Endothelial cell of umbilical vein (primary cell): Measurements from ENCODE around the gene ZNF385B. TPM values are rescaled to one million over a fixed set of nuclear protein-coding genes. Genes with fewer than 3 reads are reported as not detected.

Experiments used
- BruUV-seq: library from RNA; stranded (reverse); fragments of 400-500 nt; replicated peaks from 2 replicates; lab custom pipeline; 2021; lab: Mats Ljungman, UMichigan
- CTCF ChIA-PET: fragments of 300-600, 350-600 bp; sonication (Branson Sonifier 250); formaldehyde crosslinking; loops from one replicate; lab custom pipeline; 2021; ENCODE audit warnings: antibody characterized with exemption, inconsistent platforms; lab: Charles Lee
- POLR2A ChIA-PET: fragments of 300-600, 350-600 bp; sonication (Branson Sonifier 250); formaldehyde crosslinking; loops from one replicate; lab custom pipeline; 2021; ENCODE audit warnings: antibody characterized with exemption, inconsistent platforms; lab: Charles Lee
- DNase-seq: peaks from one replicate; pipeline ENCODE4 v3.0.0-alpha.2; 2011; ENCODE audit warnings: low read depth, low spot score
- FAIRE-seq: peaks from 2 replicates; lab custom pipeline; 2011; peaks lifted over from hg19 to GRCh38; lab: Jason Lieb, UNC
- H2AFZ ChIP-seq: 2 replicates; pipeline ENCODE4 v1.6.0; 2012; ENCODE audit warnings: low read depth, low read length, control low read depth, inconsistent platforms
- H3K27ac ChIP-seq: 2 replicates; pipeline ENCODE4 v1.5.1; 2011; ENCODE audit warnings: low read depth, mild to moderate bottlenecking, control low read depth, low read length, moderate library complexity; ENCODE audit not compliant: insufficient read depth
- H3K27me3 ChIP-seq, 2 experiments: 2 replicates each; pipeline versions ENCODE4 v1.6.0 to v1.6.1; 2011; ENCODE audit warnings: low read length in 2 of 2, mixed read lengths in 1 of 2; ENCODE audit not compliant: control insufficient read depth in 2 of 2, insufficient read depth in 2 of 2
- H3K36me3 ChIP-seq, 2 experiments: 2 replicates in 1 of 2; 3 replicates in 1 of 2; pipeline ENCODE4 v1.5.1; 2011; ENCODE audit warnings: low read length in 2 of 2, mild to moderate bottlenecking in 1 of 2, moderate library complexity in 1 of 2; ENCODE audit not compliant: control insufficient read depth in 2 of 2, insufficient read depth in 2 of 2; ENCODE audit errors: extremely low read depth in 1 of 2
- H3K4me1 ChIP-seq: 3 replicates; pipeline ENCODE4 v1.5.1; 2011; ENCODE audit warnings: mild to moderate bottlenecking, low read length; ENCODE audit not compliant: control insufficient read depth, insufficient read depth; ENCODE audit errors: extremely low read depth
- H3K4me2 ChIP-seq: 2 replicates; pipeline ENCODE4 v1.6.1; 2011; ENCODE audit warnings: low read length, control low read depth, mixed read lengths; ENCODE audit not compliant: insufficient read depth
- H3K4me3 ChIP-seq, 3 experiments: fragments of 200-600 bp in 1 of 3; sonication (generic), shearing (Covaris generic) in 1 of 3; replicated peaks in 1 of 3; 2 replicates each; pipeline ENCODE4 v1.5.1; 2011 to 2016; ENCODE audit warnings: control low read depth in 3 of 3, low read length in 3 of 3, mild to moderate bottlenecking in 2 of 3, inconsistent platforms in 1 of 3, low read depth in 1 of 3, moderate library complexity in 1 of 3; ENCODE audit not compliant: insufficient read depth in 1 of 3
- H3K79me2 ChIP-seq: 2 replicates; pipeline ENCODE4 v1.6.0; 2012; ENCODE audit warnings: low read length, inconsistent platforms; ENCODE audit not compliant: control insufficient read depth, insufficient read depth
- H3K9ac ChIP-seq: replicated peaks from 2 replicates; pipeline ENCODE3; 2011; ENCODE audit warnings: low read length, control low read depth; ENCODE audit not compliant: insufficient read depth; ENCODE audit errors: extremely low read depth
- H3K9me1 ChIP-seq: replicated peaks from 3 replicates; pipeline ENCODE4 v1.6.0; 2011; ENCODE audit warnings: mild to moderate bottlenecking, low read length; ENCODE audit not compliant: control insufficient read depth, insufficient read depth; ENCODE audit errors: extremely low read depth
- H3K9me3 ChIP-seq: replicated peaks from 2 replicates; pipeline ENCODE4 v1.5.1; 2012; ENCODE audit warnings: low read length, inconsistent platforms; ENCODE audit not compliant: control insufficient read depth, insufficient read depth
- H4K20me1 ChIP-seq: replicated peaks from 2 replicates; pipeline ENCODE3; 2011; ENCODE audit warnings: mild to moderate bottlenecking, low read length; ENCODE audit not compliant: control insufficient read depth, insufficient read depth; ENCODE audit errors: extremely low read depth
- CTCF ChIP-seq, 2 donors: IDR thresholded peaks; 1 replicate in 1 of 2; 2 replicates in 1 of 2; pipeline ENCODE4 v1.5.1; 2011; ENCODE audit warnings: low read length in 2 of 2, mild to moderate bottlenecking in 2 of 2, moderate library complexity in 2 of 2, control low read depth in 1 of 2, inconsistent platforms in 1 of 2, low read depth in 1 of 2; ENCODE audit not compliant: insufficient read depth in 1 of 2; ENCODE audit errors: extremely low read depth in 1 of 2
- EZH2 ChIP-seq: IDR thresholded peaks from 2 replicates; pipeline ENCODE4 v1.6.1; 2012; ENCODE audit warnings: borderline replicate concordance, low read depth, mild to moderate bottlenecking, moderate library complexity, low read length, inconsistent platforms; ENCODE audit not compliant: severe bottlenecking
- FOS ChIP-seq: IDR thresholded peaks from 2 replicates; pipeline ENCODE4 v1.6.1; 2011; ENCODE audit warnings: mild to moderate bottlenecking, low read length, moderate library complexity, borderline replicate concordance; ENCODE audit not compliant: insufficient read depth
- GATA2 ChIP-seq: IDR thresholded peaks from 2 replicates; pipeline ENCODE4 v1.7.0; 2011; ENCODE audit warnings: low read depth, mild to moderate bottlenecking, moderate library complexity, mixed read lengths, low read length; ENCODE audit not compliant: insufficient read length, insufficient read depth
- JUN ChIP-seq: IDR thresholded peaks from 2 replicates; pipeline ENCODE4 v1.6.1; 2011; ENCODE audit warnings: borderline replicate concordance, low read depth; ENCODE audit not compliant: insufficient read length, insufficient read depth
- MAX ChIP-seq: IDR thresholded peaks from 2 replicates; pipeline ENCODE4 v1.6.1; 2011; ENCODE audit not compliant: insufficient read depth, insufficient read length
- MYC ChIP-seq: IDR thresholded peaks from one replicate; pipeline ENCODE4 v1.6.1; 2011; ENCODE audit warnings: mild to moderate bottlenecking, low read depth, low read length
- POLR2A ChIP-seq: IDR thresholded peaks from 2 replicates; pipeline ENCODE4 v1.6.1; 2012; ENCODE audit warnings: low read depth, mild to moderate bottlenecking, control low read depth, low read length
- POLR2AphosphoS5 ChIP-seq: IDR thresholded peaks from 2 replicates; pipeline ENCODE4 v1.6.1; 2012; ENCODE audit warnings: low read depth, mild to moderate bottlenecking, control low read depth, low read length, moderate library complexity; ENCODE audit not compliant: insufficient read depth
- dilution Hi-C: fragments of 300-500 bp; cut with MboI; formaldehyde crosslinking; loops from one replicate; pipeline ENCODE4 v1.15.0; 2019; ENCODE audit warnings: low sequenced_read_pairs; ENCODE audit not compliant: extremely low pct_ligation_motif_present
- intact Hi-C: fragments of 100-400 bp; cut with micrococcal nuclease; formaldehyde crosslinking; loops from one replicate; pipeline ENCODE4 v1.10.0; 2022
- polyA plus RNA-seq, 4 experiments: library from polyadenylated mRNA; depleted of rRNA in 3 of 4; stranded (reverse) in 3 of 4; unstranded in 1 of 4; fragments of >200 nt; gene quantifications; 2 replicates each; pipeline versions ENCODE4 v1.2.1 to v1.2.3, GENCODE V29; 2011 to 2012; ENCODE audit warnings: missing spikeins in 1 of 4
- total RNA-seq: library from RNA; stranded (reverse); gene quantifications from 2 replicates; pipeline ENCODE4 v1.2.3, GENCODE V29; 2021

The ZNF385B gene
- total and polyA plus RNA-seq, 2 donors (not counting 3 experiments of a cell fraction or from before 2014, with no cell fraction given): not detected

GRCh38 chr2:179440642-179441251 is 420.7 kb downstream of the ZNF385B start:
- no peaks in the 10 kb centered on the region for H3K36me3 ChIP-seq
- no peaks in the 10 kb centered on the region for H4K20me1 ChIP-seq
- no peaks in the 10 kb centered on the region for H3K4me1 ChIP-seq
- H2AFZ ChIP-seq: no peak overlapping the region
- TF ChIP-seq CTCF (IDR thresholded peaks at IDR 0.05; ENCODE audit: extremely low read depth in 1 of 2, insufficient read depth in 1 of 2, low read depth in 1 of 2, low read length in 2 of 2) (peak; percentile 51 to 57), FOS (no peak)
- H3K9me3 ChIP-seq: no peaks in the 10 kb centered on the region
- POLR2A ChIA-PET: no interaction called here
- no peak overlapping the region for H3K9ac ChIP-seq
- FAIRE-seq (peak; percentile 88), DNase-seq (no peak)
- peaks cover 0 to 2% of the 10 kb centered on the region in 2 experiments for H3K27me3 ChIP-seq
- no peak overlapping the region for H3K4me2 ChIP-seq
- BruUV-seq: no TSS peak
- H3K27ac ChIP-seq: no peak overlapping the region
- intact Hi-C loops: loop anchor here (1.0 to 5.0 kb wide), 3 partner anchors 18 to 678 kb away; no protein-coding TSS in a partner anchor
- H3K4me3 ChIP-seq: no peak overlapping the region
- dilution Hi-C loops: no loop called here
- CTCF ChIA-PET: interaction anchor here (0.6 to 2.4 kb wide), 13 partner anchors 8 to 679 kb away, joined by 3 to 9 read pairs (median 4); no protein-coding TSS in a partner anchor
- H3K79me2 ChIP-seq: no peaks in the 10 kb centered on the region
- no peaks in the 10 kb centered on the region for H3K9me1 ChIP-seq

GRCh38 chr2:179438654-179439053 is 422.8 kb downstream of the ZNF385B start:
- H3K79me2 ChIP-seq: no peaks in the 10 kb centered on the region
- no peak overlapping the region for H2AFZ ChIP-seq
- H3K27ac ChIP-seq: no peak overlapping the region
- no peaks in the 10 kb centered on the region for H4K20me1 ChIP-seq
- ChIA-PET POLR2A (no interaction called here), CTCF (interaction anchor here (1.1 to 2.4 kb wide), 4 partner anchors 9 to 28 kb away, joined by 3 to 7 read pairs (median 4); no protein-coding TSS in a partner anchor)
- peaks cover 0 to 2% of the 10 kb centered on the region in 2 experiments for H3K27me3 ChIP-seq
- TF ChIP-seq GATA2 (no peak), MYC (no peak), POLR2AphosphoS5 (no peak), MAX (no peak), CTCF (IDR thresholded peaks at IDR 0.05; ENCODE audit: extremely low read depth in 1 of 2, insufficient read depth in 1 of 2, low read depth in 1 of 2, low read length in 2 of 2) (no peak), EZH2 (no peak), POLR2A (no peak), JUN (no peak), FOS (no peak)
- H3K9ac ChIP-seq: no peak overlapping the region
- dilution Hi-C loops (no loop called here), intact Hi-C loops (no loop called here)
- H3K4me1 ChIP-seq: no peaks in the 10 kb centered on the region
- no peak overlapping the region for H3K4me3 ChIP-seq
- no peaks in the 10 kb centered on the region for H3K36me3 ChIP-seq
- H3K4me2 ChIP-seq: no peak overlapping the region
- H3K9me1 ChIP-seq: no peaks in the 10 kb centered on the region
- no peak for DNase-seq
- no peak for FAIRE-seq
- BruUV-seq: no TSS peak
- no peaks in the 10 kb centered on the region for H3K9me3 ChIP-seq
